Uterus (tissue), 4 donors: ENCODE results near the gene ABHD4. TPM values are rescaled to one million over a fixed set of nuclear protein-coding genes. Genes with fewer than 3 reads are reported as not detected.

ENCODE experiments used
- DNase-seq, 2 donors: peaks; one replicate each; pipeline ENCODE4 v3.0.0-alpha.2; 2019 to 2020
- H3K27ac ChIP-seq, 2 donors: fragments of 200-600 bp; sonication (generic); 1 replicate in 1 of 2; 2 replicates in 1 of 2; pipeline ENCODE4 v1.5.1; 2016 to 2018
- H3K27me3 ChIP-seq, 2 donors: fragments of 200-600 bp; sonication (generic); one replicate each; pipeline ENCODE4 v1.5.1; 2018 to 2019; ENCODE audit warnings: control low read depth in 1 of 2
- H3K36me3 ChIP-seq, 2 donors: fragments of 200-600 bp; sonication (generic); one replicate each; pipeline ENCODE4 v1.5.1; 2019; ENCODE audit warnings: control low read depth in 1 of 2
- H3K4me1 ChIP-seq, 2 donors: fragments of 200-600 bp; sonication (generic); one replicate each; pipeline ENCODE4 v1.5.1; 2018 to 2019; ENCODE audit warnings: control low read depth in 1 of 2
- H3K4me3 ChIP-seq, 2 donors: fragments of 200-600 bp; sonication (generic); 1 replicate in 1 of 2; 2 replicates in 1 of 2; pipeline ENCODE4 v1.5.1; 2018 to 2019; ENCODE audit warnings: mild to moderate bottlenecking in 1 of 2
- H3K9me3 ChIP-seq, 2 donors: fragments of 200-600 bp; sonication (generic); one replicate each; pipeline ENCODE4 v1.5.1; 2019; ENCODE audit warnings: control low read depth in 1 of 2
- POLR2A ChIP-seq, 2 donors: fragments of 450-650 bp; IDR thresholded peaks; one replicate each; pipeline ENCODE4 v1.6.1; 2016; ENCODE audit warnings: antibody characterized with exemption in 2 of 2, mild to moderate bottlenecking in 1 of 2, moderate library complexity in 1 of 2
- intact Hi-C: fragments of 100-400 bp; cut with DNase I; formaldehyde crosslinking; loops from one replicate; pipeline ENCODE4 v1.15.1; 2023; ENCODE audit warnings: low total_unique reads
- total RNA-seq, 4 donors: library from RNA; depleted of rRNA in 3 of 4; stranded (reverse); fragments of >200 nt in 3 of 4; gene quantifications; one replicate each; pipeline versions ENCODE4 v1.1.0 to v1.2.4, GENCODE V29; 2014 to 2023
- TF ChIP-seq, protein P1 (sequence below), 4 experiments: fragments of 200-600 bp in 2 of 4; fragments of 450-650 bp in 2 of 4; sonication (generic) in 2 of 4; IDR thresholded peaks; one replicate each; pipeline ENCODE4 v1.5.1; 2016 to 2019; ENCODE audit warnings: antibody characterized with exemption in 4 of 4, mild to moderate bottlenecking in 2 of 4, moderate library complexity in 1 of 4
- donor health status: DM: yes; HTN: yes; CAD: no.

ABHD4 gene
- total RNA-seq, 4 donors from 2014 or later: 17.9 to 40.0 (median 28.6) TPM

DNA sequence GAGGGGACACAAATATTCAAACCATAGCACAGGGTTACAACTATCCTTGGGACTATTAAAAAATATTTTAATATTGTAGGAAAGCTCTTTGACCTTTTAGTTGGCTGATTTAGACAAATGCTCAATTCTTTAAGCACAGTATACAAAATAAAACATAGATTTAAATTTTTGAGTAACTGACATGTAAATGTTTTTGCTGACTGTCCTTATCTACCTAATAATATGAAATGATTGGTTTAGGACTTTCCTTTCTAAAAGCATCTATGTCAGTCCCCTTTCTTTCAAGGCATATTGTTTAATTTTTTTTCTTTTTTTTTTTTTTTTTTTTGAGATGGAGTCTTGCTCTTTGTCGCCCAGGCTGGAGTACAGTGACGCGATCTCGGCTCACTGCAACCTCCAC, 62.6 kb downstream of the ABHD4 start:
- H3K9me3 ChIP-seq: no peaks in the 10 kb centered on the region
- TF ChIP-seq POLR2A (IDR thresholded peaks at IDR 0.05): no peak
- TF ChIP-seq, protein P1, sequence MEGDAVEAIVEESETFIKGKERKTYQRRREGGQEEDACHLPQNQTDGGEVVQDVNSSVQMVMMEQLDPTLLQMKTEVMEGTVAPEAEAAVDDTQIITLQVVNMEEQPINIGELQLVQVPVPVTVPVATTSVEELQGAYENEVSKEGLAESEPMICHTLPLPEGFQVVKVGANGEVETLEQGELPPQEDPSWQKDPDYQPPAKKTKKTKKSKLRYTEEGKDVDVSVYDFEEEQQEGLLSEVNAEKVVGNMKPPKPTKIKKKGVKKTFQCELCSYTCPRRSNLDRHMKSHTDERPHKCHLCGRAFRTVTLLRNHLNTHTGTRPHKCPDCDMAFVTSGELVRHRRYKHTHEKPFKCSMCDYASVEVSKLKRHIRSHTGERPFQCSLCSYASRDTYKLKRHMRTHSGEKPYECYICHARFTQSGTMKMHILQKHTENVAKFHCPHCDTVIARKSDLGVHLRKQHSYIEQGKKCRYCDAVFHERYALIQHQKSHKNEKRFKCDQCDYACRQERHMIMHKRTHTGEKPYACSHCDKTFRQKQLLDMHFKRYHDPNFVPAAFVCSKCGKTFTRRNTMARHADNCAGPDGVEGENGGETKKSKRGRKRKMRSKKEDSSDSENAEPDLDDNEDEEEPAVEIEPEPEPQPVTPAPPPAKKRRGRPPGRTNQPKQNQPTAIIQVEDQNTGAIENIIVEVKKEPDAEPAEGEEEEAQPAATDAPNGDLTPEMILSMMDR (IDR thresholded peaks at IDR 0.05): no peak
- no peaks in the 10 kb centered on the region for H3K36me3 ChIP-seq
- no peak for DNase-seq
- no peaks in the 10 kb centered on the region for H3K27me3 ChIP-seq
- H3K4me1 ChIP-seq: no peaks in the 10 kb centered on the region
- intact Hi-C loops: no loop called here
- no peak overlapping the region for H3K27ac ChIP-seq
- no peak overlapping the region for H3K4me3 ChIP-seq

Other genes with a start within 250 kb of the ABHD4 start
- gene DAD1, start 9.1 kb upstream of the ABHD4 start, total RNA-seq: 100 to 1,000 TPM in 3 of 4 donors, 10 to 100 TPM in 1; 92.2 to 375 (median 207) TPM
- under 1 TPM in 1 of 4 donors, not detected in 3; 0.14 TPM for gene OR6J1, start 46.1 kb downstream of the ABHD4 start, total RNA-seq
- 10 to 100 TPM; 38.3 to 87.8 (median 55.9) TPM for gene OXA1L, start 168.4 kb downstream of the ABHD4 start, total RNA-seq
- gene SLC7A7, start 217.1 kb downstream of the ABHD4 start, total RNA-seq: 10 to 100 TPM in 1 of 4 donors, 1 to 10 TPM in 3; 2.8 to 15.6 (median 6.8) TPM
- 100 to 1,000 TPM in 1 of 4 donors, 10 to 100 TPM in 3; 14.3 to 255 (median 35.3) TPM for gene MRPL52, start 231.6 kb downstream of the ABHD4 start, total RNA-seq
- 100 to 1,000 TPM in 3 of 4 donors, 10 to 100 TPM in 1; 66.6 to 233 (median 172) TPM for gene MMP14, start 238.3 kb downstream of the ABHD4 start, total RNA-seq